ENCODE measurements around the gene LRMDA.

Gene LRMDA

GRCh38 chr10:75427951-75428350 lies 3.5 kb upstream of the LRMDA start:
- Histone ChIP-seq H4K20me1 (ENCODE audit: low read depth, low read length) (no peaks in the 10 kb centered on the region), H3K9me3 (ENCODE audit: insufficient read depth, low read length) (no peaks in the 10 kb centered on the region), H3K4me2 (ENCODE audit: low read depth, low read length, poor library complexity, severe bottlenecking) (no peak overlapping the region), H3K27ac (ENCODE audit: low read depth, low read length) (no peak overlapping the region), H3K79me2 (ENCODE audit: insufficient read depth, low read length) (no peaks in the 10 kb centered on the region), H3K9me2 (replicated peaks; ENCODE audit: insufficient read depth, low read length) (no peaks in the 10 kb centered on the region), H3K9ac (ENCODE audit: low read length) (no peak overlapping the region), H2AFZ (ENCODE audit: low read depth, low read length, severe bottlenecking) (no peak overlapping the region), H3F3A (ENCODE audit: insufficient read depth) (no peaks in the 10 kb centered on the region), H3K27me3 (ENCODE audit: low read length) (no peaks in the 10 kb centered on the region), H3K4me3 (ENCODE audit: insufficient read depth, low read length, poor library complexity, severe bottlenecking) (no peak overlapping the region), H3K36me3 (ENCODE audit: low read length) (no peaks in the 10 kb centered on the region)
- no peak for TF ChIP-seq EZH2phosphoT487 (conservative IDR thresholded peaks at IDR 0.05; ENCODE audit: low read length)
- TF ChIP-seq CTCF (IDR thresholded peaks at IDR 0.05; ENCODE audit: insufficient read depth, low read length, poor library complexity, severe bottlenecking): no peak

- no peaks in the 10 kb centered on the region for H3K27me3 ChIP-seq (ENCODE audit: low read length)
Observed at GRCh38 chr10:75428434-75429158, 2.8 kb upstream of the LRMDA start.

GRCh38 chr10:75429159-75429827 lies 2.1 kb upstream of the LRMDA start:
- TF ChIP-seq CTCF (IDR thresholded peaks at IDR 0.05; ENCODE audit: insufficient read depth, low read length, poor library complexity, severe bottlenecking) (no peak), EZH2phosphoT487 (conservative IDR thresholded peaks at IDR 0.05; ENCODE audit: low read length) (no peak)
- Histone ChIP-seq H3K9me3 (ENCODE audit: insufficient read depth, low read length) (no peaks in the 10 kb centered on the region), H3K4me3 (ENCODE audit: insufficient read depth, low read length, poor library complexity, severe bottlenecking) (no peak overlapping the region), H3K36me3 (ENCODE audit: low read length) (no peaks in the 10 kb centered on the region), H3K9ac (ENCODE audit: low read length) (no peak overlapping the region), H3K27ac (ENCODE audit: low read depth, low read length) (no peak overlapping the region), H3K27me3 (ENCODE audit: low read length) (no peaks in the 10 kb centered on the region), H3K4me2 (ENCODE audit: low read depth, low read length, poor library complexity, severe bottlenecking) (no peak overlapping the region), H4K20me1 (ENCODE audit: low read depth, low read length) (no peaks in the 10 kb centered on the region), H3K9me2 (replicated peaks; ENCODE audit: insufficient read depth, low read length) (no peaks in the 10 kb centered on the region), H3F3A (ENCODE audit: insufficient read depth) (no peaks in the 10 kb centered on the region), H3K79me2 (ENCODE audit: insufficient read depth, low read length) (no peaks in the 10 kb centered on the region), H2AFZ (ENCODE audit: low read depth, low read length, severe bottlenecking) (no peak overlapping the region)

More at GRCh38 chr10:75428434-75429158, 2.8 kb upstream of the LRMDA start:
- no peaks in the 10 kb centered on the region for H3F3A ChIP-seq (ENCODE audit: insufficient read depth)
- H3K79me2 ChIP-seq (ENCODE audit: insufficient read depth, low read length): no peaks in the 10 kb centered on the region
- no peak overlapping the region for H2AFZ ChIP-seq (ENCODE audit: low read depth, low read length, severe bottlenecking)
- no peaks in the 10 kb centered on the region for H3K9me2 ChIP-seq (replicated peaks; ENCODE audit: insufficient read depth, low read length)
- TF ChIP-seq EZH2phosphoT487 (conservative IDR thresholded peaks at IDR 0.05; ENCODE audit: low read length) (no peak), CTCF (IDR thresholded peaks at IDR 0.05; ENCODE audit: insufficient read depth, low read length, poor library complexity, severe bottlenecking) (no peak)
- H3K9me3 ChIP-seq (ENCODE audit: insufficient read depth, low read length): no peaks in the 10 kb centered on the region
- no peaks in the 10 kb centered on the region for H4K20me1 ChIP-seq (ENCODE audit: low read depth, low read length)
- no peak overlapping the region for H3K4me2 ChIP-seq (ENCODE audit: low read depth, low read length, poor library complexity, severe bottlenecking)
- H3K4me3 ChIP-seq (ENCODE audit: insufficient read depth, low read length, poor library complexity, severe bottlenecking): no peak overlapping the region
- H3K36me3 ChIP-seq (ENCODE audit: low read length): no peaks in the 10 kb centered on the region
- no peak overlapping the region for H3K9ac ChIP-seq (ENCODE audit: low read length)
- no peak overlapping the region for H3K27ac ChIP-seq (ENCODE audit: low read depth, low read length)

Measured in SU-DHL-6 (cell line).